NK-92 (cell line): ENCODE data around the gene OMA1.

ENCODE experiments used
- DNase-seq: peaks from one replicate; lab custom pipeline; 2025; ENCODE audit not compliant: unreplicated experiment; lab: John Stamatoyannopoulos, UW

Gene OMA1

DNA sequence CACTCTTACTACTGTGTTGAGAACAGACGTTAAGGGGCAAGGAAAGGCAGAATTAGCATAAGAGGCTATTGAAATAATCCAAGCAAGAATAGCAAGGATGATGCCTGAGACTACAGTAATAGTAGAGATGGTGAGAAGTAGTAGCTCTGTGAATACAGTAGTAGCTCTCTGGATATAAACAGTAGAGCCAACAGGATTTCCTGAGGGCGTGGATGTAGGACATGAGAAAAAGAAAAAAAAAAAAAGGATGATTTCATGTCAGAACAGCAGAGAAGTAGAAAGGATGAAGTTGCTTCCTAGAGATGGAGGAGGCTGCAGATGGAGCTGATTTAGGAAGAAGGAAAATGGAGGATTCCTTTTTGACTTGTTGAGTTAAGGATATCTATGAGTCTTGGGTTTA lies 112.3 kb downstream of the OMA1 start:
- DNase-seq, result no peak

DNA sequence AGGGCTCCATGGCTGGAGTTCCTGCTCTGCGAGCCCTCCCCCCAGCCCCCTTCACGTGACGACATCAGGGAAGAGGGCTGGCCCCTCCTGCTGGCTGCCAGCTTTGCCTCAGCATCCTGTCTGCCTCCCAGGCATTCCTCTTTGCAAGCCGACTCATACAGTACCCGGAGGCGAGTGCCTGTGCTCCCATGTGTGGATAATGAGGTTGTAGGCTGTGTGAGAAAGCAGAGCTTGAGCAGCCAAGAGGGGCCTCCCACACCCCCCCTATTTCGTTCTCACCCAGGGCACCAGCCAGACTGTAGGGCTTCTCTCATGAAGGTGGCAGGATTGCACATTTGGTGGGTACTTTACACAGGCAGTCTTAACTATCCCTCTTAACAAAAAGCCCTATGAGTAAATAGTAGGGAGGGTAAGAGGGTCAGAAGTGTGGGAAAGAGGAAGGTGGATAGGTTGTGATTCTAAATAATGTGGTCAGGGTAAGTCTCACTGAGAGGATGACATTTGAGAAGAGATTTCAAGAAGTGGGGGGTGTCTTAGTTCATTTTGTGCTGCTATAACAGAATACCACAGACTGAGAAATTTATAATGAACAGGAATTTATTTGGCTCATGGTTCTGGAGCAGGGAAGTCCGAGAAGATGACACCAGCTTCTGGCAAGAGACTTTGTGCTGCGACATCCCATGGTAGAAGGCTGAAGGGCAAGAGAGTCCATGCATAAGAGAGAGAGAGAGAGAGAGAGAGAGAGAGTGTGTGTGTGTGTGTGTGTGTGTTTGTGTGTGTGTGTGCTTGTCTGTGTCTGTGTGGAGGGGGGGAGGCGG lies 113.5 kb downstream of the OMA1 start:
- no peak for DNase-seq

DNA sequence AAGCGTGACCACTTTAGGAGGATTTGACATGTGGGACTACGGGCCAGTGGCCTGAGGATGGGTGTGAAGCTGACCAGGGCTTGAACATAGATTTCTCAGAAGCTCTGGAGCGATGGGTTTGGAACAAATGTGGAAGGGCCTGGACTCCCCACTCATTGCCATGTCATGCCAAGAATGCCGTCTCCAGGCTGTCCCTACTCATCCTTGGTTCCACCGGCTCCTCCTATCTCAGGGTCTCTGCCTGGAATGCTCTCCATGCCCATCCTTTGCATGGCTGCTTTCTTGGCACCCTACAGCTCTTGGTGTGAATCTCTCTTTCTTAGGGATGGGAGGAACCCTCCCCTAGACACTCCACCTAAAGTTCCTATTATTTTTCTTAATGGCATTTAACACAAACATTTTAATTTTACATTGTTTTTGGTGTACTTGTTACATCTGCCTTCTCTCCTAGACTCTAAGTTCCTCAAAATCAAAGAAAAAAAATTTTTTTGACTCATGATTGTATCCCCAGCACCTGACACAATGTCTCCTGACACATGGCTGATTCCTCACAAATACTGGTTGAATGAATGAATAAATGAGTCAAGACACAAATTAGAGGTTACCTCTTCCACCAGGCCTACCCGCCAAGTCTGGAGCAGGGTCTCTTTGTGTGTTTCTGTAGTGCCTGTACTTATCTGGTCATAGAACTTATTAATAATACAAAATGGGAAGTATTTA lies 114.5 kb downstream of the OMA1 start:
- DNase-seq, result no peak
